MG63 (cell line): ENCODE data around the gene DOC2B. TPM values are rescaled to one million over a fixed set of nuclear protein-coding genes. Genes with fewer than 3 reads are reported as not detected.
"Not testable (repeated sequence)": the region's sequence is repeated elsewhere in the genome, so short reads cannot be mapped to it uniquely, and the experiment has no call there.

Experiments used
- DNase-seq: peaks from one replicate; pipeline ENCODE4 v3.0.0-alpha.2; 2020
- H3K27me3 ChIP-seq: fragments of 250-450 bp; sonication (Bioruptor Pico); 2 replicates; pipeline ENCODE4 v1.5.1; 2020; ENCODE audit warnings: mild to moderate bottlenecking, moderate library complexity
- H3K36me3 ChIP-seq: fragments of 250-450 bp; sonication (Bioruptor Pico); 2 replicates; pipeline ENCODE4 v1.5.1; 2020; ENCODE audit warnings: mild to moderate bottlenecking, moderate library complexity
- H3K4me3 ChIP-seq: fragments of 250-450 bp; sonication (Bioruptor Pico); 2 replicates; pipeline ENCODE4 v1.5.1; 2020; ENCODE audit warnings: mild to moderate bottlenecking, moderate library complexity
- H3K9me3 ChIP-seq: fragments of 250-450 bp; sonication (Bioruptor Pico); 2 replicates; pipeline ENCODE4 v1.5.1; 2020; ENCODE audit warnings: mild to moderate bottlenecking, moderate library complexity
- total RNA-seq: library from RNA; depleted of rRNA; stranded (reverse); fragments of >200 nt; shearing (Covaris generic); gene quantifications from 2 replicates; pipeline ENCODE4 v1.2.3, GENCODE V29; 2014; ENCODE audit warnings: low replicate concordance; rRNA removed

DOC2B gene
- total RNA-seq, result 0.16 TPM in 1 of 2 replicates, not detected in the other

- Histone ChIP-seq H3K36me3 (no peaks in the 10 kb centered on the region), H3K27me3 (no peaks in the 10 kb centered on the region; the same call in 1 of the 2 replicates), H3K4me3 (no peak within 1 kb of the TSS), H3K9me3 (no peaks in the 10 kb centered on the region)
- peak; percentile 17 for DNase-seq
These were observed at the start of gene DOC2B for GRCh38 chr17:181245-182049. DOC2B (minus strand) TSS chr17:181650; CDS start chr17:181479, 171 bp downstream.

GRCh38 chr17:230395-230770, 48.9 kb upstream of the DOC2B start:
- H3K4me3 ChIP-seq, result no peak overlapping the region
- H3K36me3 ChIP-seq, result no peaks in the 10 kb centered on the region
- no peak for DNase-seq
- H3K9me3 ChIP-seq, result no peaks in the 10 kb centered on the region
- H3K27me3 ChIP-seq, result no peaks in the 10 kb centered on the region

- H3K27me3 ChIP-seq, result no peaks in the 10 kb centered on the region
- DNase-seq, result no peak
- H3K9me3 ChIP-seq, result no peaks in the 10 kb centered on the region
- no peaks in the 10 kb centered on the region for H3K36me3 ChIP-seq
- H3K4me3 ChIP-seq, result no peak overlapping the region
These were observed 48.4 kb upstream of the DOC2B start for GRCh38 chr17:229709-230394.

- DNase-seq, result no peak
- no peaks in the 10 kb centered on the region for H3K27me3 ChIP-seq
- no peaks in the 10 kb centered on the region for H3K9me3 ChIP-seq
These were observed 47.7 kb upstream of the DOC2B start for GRCh38 chr17:228951-229708.

GRCh38 chr17:227946-228615, 46.6 kb upstream of the DOC2B start:
- Histone ChIP-seq H3K9me3 (no peaks in the 10 kb centered on the region), H3K4me3 (no peak overlapping the region), H3K27me3 (no peaks in the 10 kb centered on the region), H3K36me3 (no peaks in the 10 kb centered on the region)
- DNase-seq, result no peak

More at GRCh38 chr17:228951-229708, 47.7 kb upstream of the DOC2B start:
- H3K4me3 ChIP-seq, result no peak overlapping the region
- no peaks in the 10 kb centered on the region for H3K36me3 ChIP-seq

- Histone ChIP-seq H3K4me3 (no peak overlapping the region), H3K9me3 (no peaks in the 10 kb centered on the region), H3K27me3 (no peaks in the 10 kb centered on the region), H3K36me3 (no peaks in the 10 kb centered on the region)
- no peak for DNase-seq
These were observed 45.9 kb upstream of the DOC2B start for GRCh38 chr17:227078-227945.

- Histone ChIP-seq H3K9me3 (no peaks in the 10 kb centered on the region), H3K4me3 (no peak overlapping the region), H3K27me3 (no peaks in the 10 kb centered on the region), H3K36me3 (no peaks in the 10 kb centered on the region)
- no peak for DNase-seq
These were observed 44.9 kb upstream of the DOC2B start for GRCh38 chr17:226108-227077.

GRCh38 chr17:225551-225950, 44.1 kb upstream of the DOC2B start:
- no peaks in the 10 kb centered on the region for H3K36me3 ChIP-seq
- no peak for DNase-seq
- no peaks in the 10 kb centered on the region for H3K9me3 ChIP-seq
- no peak overlapping the region for H3K4me3 ChIP-seq
- no peaks in the 10 kb centered on the region for H3K27me3 ChIP-seq

- not testable (repeated sequence) for H3K36me3 ChIP-seq, H3K4me3 ChIP-seq, H3K27me3 ChIP-seq, DNase-seq, H3K9me3 ChIP-seq
These were observed 43.1 kb upstream of the DOC2B start for GRCh38 chr17:224576-224975.

GRCh38 chr17:223723-224471, 42.4 kb upstream of the DOC2B start:
- H3K36me3 ChIP-seq, result no peaks in the 10 kb centered on the region
- no peak for DNase-seq
- H3K9me3 ChIP-seq, result no peaks in the 10 kb centered on the region
- no peaks in the 10 kb centered on the region for H3K27me3 ChIP-seq
- H3K4me3 ChIP-seq, result no peak overlapping the region

- DNase-seq, result no peak
- no peaks in the 10 kb centered on the region for H3K9me3 ChIP-seq
- no peaks in the 10 kb centered on the region for H3K27me3 ChIP-seq
- H3K36me3 ChIP-seq, result no peaks in the 10 kb centered on the region
- no peak overlapping the region for H3K4me3 ChIP-seq
These were observed 40.7 kb upstream of the DOC2B start for GRCh38 chr17:222172-222571.

GRCh38 chr17:219696-220095, 38.2 kb upstream of the DOC2B start:
- H3K9me3 ChIP-seq, result no peaks in the 10 kb centered on the region
- no peak overlapping the region for H3K4me3 ChIP-seq

GRCh38 chr17:218432-219110, 37.1 kb upstream of the DOC2B start:
- H3K4me3 ChIP-seq, result no peak overlapping the region
- no peaks in the 10 kb centered on the region for H3K9me3 ChIP-seq
- no peaks in the 10 kb centered on the region for H3K27me3 ChIP-seq
- H3K36me3 ChIP-seq, result no peaks in the 10 kb centered on the region
- DNase-seq, result no peak

More at GRCh38 chr17:219696-220095, 38.2 kb upstream of the DOC2B start:
- Histone ChIP-seq H3K36me3 (no peaks in the 10 kb centered on the region), H3K27me3 (no peaks in the 10 kb centered on the region)
- no peak for DNase-seq

GRCh38 chr17:216625-217024, 35.2 kb upstream of the DOC2B start:
- Histone ChIP-seq H3K4me3 (no peak overlapping the region), H3K9me3 (no peaks in the 10 kb centered on the region), H3K27me3 (no peaks in the 10 kb centered on the region), H3K36me3 (no peaks in the 10 kb centered on the region)
- no peak for DNase-seq
